ENCODE measurements around the gene CACNA1F. TPM values are rescaled to one million over a fixed set of nuclear protein-coding genes. Genes with fewer than 3 reads are reported as not detected.

The CACNA1F gene
- total and polyA plus RNA-seq, 10 of the 15 experiments (the other 5 are each of a cell fraction or from before 2014, with no cell fraction given) = 0.01 to 0.32 (median 0.05) TPM; not detected in 5

DNA sequence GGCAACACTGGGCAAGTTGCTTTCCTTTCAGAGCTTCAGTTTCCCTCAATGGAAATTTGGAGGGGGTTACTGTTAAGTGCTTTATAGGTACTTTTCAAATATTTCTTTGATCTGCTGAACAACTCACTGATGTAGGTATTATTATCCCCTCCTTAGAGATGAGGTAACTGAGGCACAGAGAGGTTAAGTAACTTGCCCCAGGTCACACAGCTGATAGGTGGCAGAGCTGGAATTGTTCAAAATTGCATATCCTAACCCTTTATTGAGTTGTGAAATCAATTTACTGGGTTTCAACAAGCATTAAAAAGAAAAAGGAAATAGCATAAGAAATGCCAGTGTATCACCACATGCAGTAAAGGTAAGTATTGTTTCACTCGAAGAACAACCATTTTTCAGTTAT, 43.1 kb upstream of the CACNA1F start:
- Histone ChIP-seq H3K36me3 (ENCODE audit: control insufficient read depth in 2 of 2, insufficient read depth in 2 of 2, low read length in 1 of 2) (no peaks in the 10 kb centered on the region), H3K9me3 (replicated peaks; ENCODE audit: control insufficient read depth, insufficient read depth, low read length) (no peaks in the 10 kb centered on the region), H4K20me1 (ENCODE audit: control insufficient read depth, insufficient read depth) (no peaks in the 10 kb centered on the region), H3K79me2 (ENCODE audit: control insufficient read depth, insufficient read depth, low read length) (peaks cover 4% of the 10 kb centered on the region), H3K4me2 (ENCODE audit: control insufficient read depth, insufficient read depth) (no peak overlapping the region), H3K27ac (ENCODE audit: control insufficient read depth, insufficient read depth) (no peak overlapping the region), H3K9ac (ENCODE audit: control insufficient read depth, insufficient read depth, low read length) (no peak overlapping the region), H2AFZ (ENCODE audit: control insufficient read depth, low read depth, low read length) (no peak overlapping the region), H3K4me3 (no peak overlapping the region), H3K27me3 (replicated peaks in 1 of 2; ENCODE audit: control insufficient read depth in 2 of 2, insufficient read depth in 2 of 2, low read length in 1 of 2) (no peaks in the 10 kb centered on the region), H3K4me1 (ENCODE audit: control insufficient read depth, insufficient read depth, low read length) (no peaks in the 10 kb centered on the region)
- CTCF ChIA-PET = no interaction called here
- in situ Hi-C loops (cut with MboI) = no loop called here
- BruUV-seq (replicated peaks) = no TSS peak
- 4% methylated on average over 1 of the region's 1 CpG for WGBS (ENCODE audit: insufficient coverage, insufficient replicate concordance, low lambda C conversion rate, missing lambda C conversion rate)
- FAIRE-seq (no peak), DNase-seq (ENCODE audit: low read depth, low spot score) (no peak), ATAC-seq (no peak)
- SMC1A ChIA-PET (ENCODE audit: uncharacterized antibody, unreplicated experiment) = no interaction called here
- POLR2A ChIA-PET = no interaction called here
- RAD21 ChIA-PET (ENCODE audit: unreplicated experiment) = no interaction called here
- intact Hi-C loops (cut with micrococcal nuclease; ENCODE audit: unreplicated experiment) = no loop called here
- TF ChIP-seq CBFB (IDR thresholded peaks at IDR 0.05; ENCODE audit: low read depth) = no peak
- no peak for TF ChIP-seq SREBF2 (IDR thresholded peaks at IDR 0.05; ENCODE audit: low read length)
- TF ChIP-seq SREBF1 (IDR thresholded peaks at IDR 0.05; ENCODE audit: low read length) = no peak
- no peak for TF ChIP-seq POLR2AphosphoS5 (IDR thresholded peaks at IDR 0.05; ENCODE audit: low read length)
- TF ChIP-seq, protein P1, sequence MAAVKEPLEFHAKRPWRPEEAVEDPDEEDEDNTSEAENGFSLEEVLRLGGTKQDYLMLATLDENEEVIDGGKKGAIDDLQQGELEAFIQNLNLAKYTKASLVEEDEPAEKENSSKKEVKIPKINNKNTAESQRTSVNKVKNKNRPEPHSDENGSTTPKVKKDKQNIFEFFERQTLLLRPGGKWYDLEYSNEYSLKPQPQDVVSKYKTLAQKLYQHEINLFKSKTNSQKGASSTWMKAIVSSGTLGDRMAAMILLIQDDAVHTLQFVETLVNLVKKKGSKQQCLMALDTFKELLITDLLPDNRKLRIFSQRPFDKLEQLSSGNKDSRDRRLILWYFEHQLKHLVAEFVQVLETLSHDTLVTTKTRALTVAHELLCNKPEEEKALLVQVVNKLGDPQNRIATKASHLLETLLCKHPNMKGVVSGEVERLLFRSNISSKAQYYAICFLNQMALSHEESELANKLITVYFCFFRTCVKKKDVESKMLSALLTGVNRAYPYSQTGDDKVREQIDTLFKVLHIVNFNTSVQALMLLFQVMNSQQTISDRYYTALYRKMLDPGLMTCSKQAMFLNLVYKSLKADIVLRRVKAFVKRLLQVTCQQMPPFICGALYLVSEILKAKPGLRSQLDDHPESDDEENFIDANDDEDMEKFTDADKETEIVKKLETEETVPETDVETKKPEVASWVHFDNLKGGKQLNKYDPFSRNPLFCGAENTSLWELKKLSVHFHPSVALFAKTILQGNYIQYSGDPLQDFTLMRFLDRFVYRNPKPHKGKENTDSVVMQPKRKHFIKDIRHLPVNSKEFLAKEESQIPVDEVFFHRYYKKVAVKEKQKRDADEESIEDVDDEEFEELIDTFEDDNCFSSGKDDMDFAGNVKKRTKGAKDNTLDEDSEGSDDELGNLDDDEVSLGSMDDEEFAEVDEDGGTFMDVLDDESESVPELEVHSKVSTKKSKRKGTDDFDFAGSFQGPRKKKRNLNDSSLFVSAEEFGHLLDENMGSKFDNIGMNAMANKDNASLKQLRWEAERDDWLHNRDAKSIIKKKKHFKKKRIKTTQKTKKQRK (IDR thresholded peaks at IDR 0.05; ENCODE audit: low read depth, low read length) = no peak
- TF ChIP-seq KAT2A (conservative IDR thresholded peaks at IDR 0.05; ENCODE audit: control insufficient read depth, low read depth, low read length) = no peak

All from GM12878 (cell line).